Measurements from ENCODE around the gene PTPN14. TPM values are rescaled to one million over a fixed set of nuclear protein-coding genes. Genes with fewer than 3 reads are reported as not detected.
A peak's percentile ranks its signal among the peaks of the same experiment; 100 is the strongest.

The PTPN14 gene
- total and polyA plus RNA-seq, 2 of the 4 experiments (the other 2 are of a cell fraction): 21.5 to 31.7 TPM

DNA sequence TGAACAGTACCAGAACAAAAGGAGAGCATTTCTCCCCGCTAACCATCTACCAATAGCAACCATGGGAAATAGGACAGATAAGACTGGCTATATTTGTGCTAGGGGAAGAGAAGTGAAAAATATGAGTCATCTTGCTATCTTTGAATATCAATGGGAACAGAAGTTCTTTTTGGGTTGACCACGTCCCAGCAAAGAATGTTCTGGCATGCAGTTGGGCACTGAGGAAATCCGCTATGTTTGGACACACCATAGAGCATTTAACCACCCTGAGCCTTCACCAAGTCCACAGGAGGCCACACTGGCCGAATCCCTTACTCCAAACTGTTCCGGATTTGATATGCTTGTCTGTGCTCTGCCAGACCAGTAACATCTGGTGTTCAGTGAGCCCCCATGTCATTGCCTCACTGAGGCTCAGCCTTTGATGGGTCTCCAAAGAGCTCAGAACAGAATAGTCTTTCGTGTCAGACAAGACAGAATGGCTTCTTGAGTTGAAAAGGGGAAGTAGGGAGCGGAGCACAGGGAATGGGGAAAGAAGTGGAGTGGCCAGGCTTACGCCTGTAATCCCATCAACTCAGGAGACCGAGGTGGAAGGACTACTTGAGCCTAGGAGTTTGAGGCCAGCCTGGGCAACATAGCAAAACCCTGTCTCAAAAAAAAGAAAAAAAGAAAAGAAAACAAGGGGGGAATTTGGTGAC lies 189.1 kb downstream of the PTPN14 start:
- CTCF ChIA-PET: interaction anchor here (0.6 kb wide), 1 partner anchor 1300 kb away, joined by 5 read pairs; no protein-coding TSS in a partner anchor
- dilution Hi-C loops (cut with HindIII; ENCODE audit: low sequenced_read_pairs, unreplicated experiment): no loop called here
- peaks cover 28 to 46% of the 10 kb centered on the region in 2 experiments for H3K79me1 ChIP-seq (ENCODE audit: low read depth in 1 of 2, low read length in 2 of 2)
- no TSS peak for BruUV-seq (replicated peaks)
- ATAC-seq (ENCODE audit: low read depth): peak; percentile 29; the same call in 1 of the 2 replicates
- H3K9me1 ChIP-seq (ENCODE audit: insufficient read depth, low read length): peaks cover 15% of the 10 kb centered on the region
- H3K4me1 ChIP-seq (ENCODE audit: control insufficient read depth, insufficient read depth, low read length): no peaks in the 10 kb centered on the region
- H3K14ac ChIP-seq (replicated peaks; ENCODE audit: low read depth, low read length): no peak overlapping the region; the same call in 1 of the 2 replicates
- H4K20me1 ChIP-seq (ENCODE audit: insufficient read depth, low read length): no peaks in the 10 kb centered on the region
- no peak overlapping the region for H3K23ac ChIP-seq (ENCODE audit: low read depth, low read length)
- WGBS, 2 experiments (ENCODE audit: extremely low coverage in 2 of 2, insufficient read length in 1 of 2): 100% methylated on average over 1 of the region's 9 CpGs; no CpG with 5 or more reads in 1 of the 2 experiments
- no peak overlapping the region for H3K4me2 ChIP-seq (ENCODE audit: low read depth, low read length)
- H2BK5ac ChIP-seq (ENCODE audit: low read depth, low read length, poor library complexity, severe bottlenecking): no peak overlapping the region
- H2AK9ac ChIP-seq (replicated peaks; ENCODE audit: low read depth, low read length, poor library complexity): no peak overlapping the region
- no peak overlapping the region for H3K56ac ChIP-seq (ENCODE audit: extremely low read depth, insufficient read depth, low read length)
- peak; percentile 32 for DNase-seq
- no peak overlapping the region; the same call in 1 of the 2 replicates for H2AK5ac ChIP-seq (ENCODE audit: low read depth, low read length)
- POLR2A ChIA-PET (ENCODE audit: unreplicated experiment): no interaction called here
- in situ Hi-C loops (cut with MboI; ENCODE audit: low sequenced_read_pairs): no loop called here
- TF ChIP-seq FOS (IDR thresholded peaks at IDR 0.05; ENCODE audit: low read depth, low read length): no peak
- TF ChIP-seq RFX5 (IDR thresholded peaks at IDR 0.05; ENCODE audit: low read depth, low read length): no peak
- no peak for TF ChIP-seq MAFK (IDR thresholded peaks at IDR 0.05; ENCODE audit: low read depth, low read length)
- no peak for TF ChIP-seq CHD1 (IDR thresholded peaks at IDR 0.05; ENCODE audit: low read depth, low read length)
- TF ChIP-seq MAZ (IDR thresholded peaks at IDR 0.05; ENCODE audit: borderline replicate concordance, low read depth, low read length): no peak
- H2BK15ac ChIP-seq (ENCODE audit: low read depth, low read length): no peak overlapping the region
- intact Hi-C loops (cut with micrococcal nuclease): no loop called here
- no peak overlapping the region for H3K4ac ChIP-seq (ENCODE audit: low read depth, low read length)
- peaks cover 52% of the 10 kb centered on the region for H3K36me3 ChIP-seq (ENCODE audit: control insufficient read depth, insufficient read depth, low read length)
- no peak overlapping the region for H3K18ac ChIP-seq (ENCODE audit: low read depth, low read length)
- H3K27ac ChIP-seq (ENCODE audit: insufficient read depth, low read length): no peak overlapping the region
- H3K4me3 ChIP-seq (ENCODE audit: insufficient read depth, low read depth, low read length): no peak overlapping the region
- H2BK120ac ChIP-seq (ENCODE audit: low read depth, low read length): no peak overlapping the region
- no peak overlapping the region for H2AFZ ChIP-seq (replicated peaks; ENCODE audit: low read length, poor library complexity)
- H4K8ac ChIP-seq (ENCODE audit: low read depth in 2 of 2, low read length in 2 of 2): no peak overlapping the region
- no peak overlapping the region for H4K91ac ChIP-seq (ENCODE audit: insufficient read depth, low read depth, low read length)
- H3K27me3 ChIP-seq (ENCODE audit: control insufficient read depth, insufficient read depth, low read length): no peaks in the 10 kb centered on the region
- H4K5ac ChIP-seq (ENCODE audit: low read depth, low read length): no peak overlapping the region
- no peak overlapping the region for H2BK20ac ChIP-seq (ENCODE audit: low read depth, low read length)
- no peaks in the 10 kb centered on the region for H3K9me3 ChIP-seq (ENCODE audit: control insufficient read depth, insufficient read depth, low read length)
- no peak overlapping the region for H3K9ac ChIP-seq (ENCODE audit: low read depth, low read length)

Data from IMR-90 (cell line).